Iris pigment epithelial cell (primary cell): ENCODE data around the gene CCNG1.
"Not testable (repeated sequence)": the region's sequence is repeated elsewhere in the genome, so short reads cannot be mapped to it uniquely, and the experiment has no call there.

Experiments
- DNase-seq: peaks from one replicate; pipeline ENCODE4 v3.0.0-alpha.2; 2011; ENCODE audit warnings: low read depth

Gene CCNG1, protein sequence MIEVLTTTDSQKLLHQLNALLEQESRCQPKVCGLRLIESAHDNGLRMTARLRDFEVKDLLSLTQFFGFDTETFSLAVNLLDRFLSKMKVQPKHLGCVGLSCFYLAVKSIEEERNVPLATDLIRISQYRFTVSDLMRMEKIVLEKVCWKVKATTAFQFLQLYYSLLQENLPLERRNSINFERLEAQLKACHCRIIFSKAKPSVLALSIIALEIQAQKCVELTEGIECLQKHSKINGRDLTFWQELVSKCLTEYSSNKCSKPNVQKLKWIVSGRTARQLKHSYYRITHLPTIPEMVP

DNA sequence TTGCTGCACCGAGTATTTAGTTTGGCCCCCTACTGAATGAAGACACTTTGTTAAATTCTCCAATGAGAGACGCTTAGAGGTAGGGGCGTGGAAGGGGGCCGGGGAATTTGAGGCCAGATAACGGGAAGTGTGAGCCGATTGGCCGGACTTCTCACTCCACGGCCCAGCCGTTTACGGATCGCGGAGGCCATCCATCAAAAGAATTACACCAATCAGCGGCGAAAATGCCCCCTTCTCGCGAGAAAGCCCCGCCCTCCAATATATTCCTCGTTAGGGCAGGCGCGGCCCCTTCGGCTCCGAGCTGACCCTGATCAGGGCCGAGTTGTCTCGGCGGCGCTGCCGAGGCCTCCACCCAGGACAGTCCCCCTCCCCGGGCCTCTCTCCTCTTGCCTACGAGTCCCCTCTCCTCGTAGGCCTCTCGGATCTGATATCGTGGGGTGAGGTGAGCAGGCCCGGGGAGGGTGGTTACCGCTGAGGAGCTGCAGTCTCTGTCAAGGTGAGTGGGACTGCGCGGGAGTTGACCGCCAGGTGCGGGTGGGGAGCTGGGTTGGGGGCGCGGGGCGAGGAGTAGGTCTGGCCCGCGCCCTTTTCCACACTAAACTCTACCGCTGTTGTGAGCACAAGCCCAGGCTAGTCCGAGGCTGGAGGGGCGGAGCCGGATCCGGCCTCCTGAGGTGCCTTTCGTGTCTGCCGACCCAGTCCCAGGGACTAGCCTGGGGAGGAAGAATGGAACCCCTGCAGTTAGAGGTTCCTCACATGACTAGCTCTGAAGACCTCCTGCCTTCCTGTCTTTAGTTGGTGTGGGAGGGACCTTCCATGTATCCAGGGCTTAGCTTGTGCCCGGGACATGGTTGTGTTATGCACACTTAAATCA lies at the start of gene CCNG1:
CCNG1 (plus strand) TSS at position 287 of the 874 bp plus-strand sequence. CDS start 1,662 bp downstream, outside the sequence.
- DNase-seq = peak; percentile 98

DNA sequence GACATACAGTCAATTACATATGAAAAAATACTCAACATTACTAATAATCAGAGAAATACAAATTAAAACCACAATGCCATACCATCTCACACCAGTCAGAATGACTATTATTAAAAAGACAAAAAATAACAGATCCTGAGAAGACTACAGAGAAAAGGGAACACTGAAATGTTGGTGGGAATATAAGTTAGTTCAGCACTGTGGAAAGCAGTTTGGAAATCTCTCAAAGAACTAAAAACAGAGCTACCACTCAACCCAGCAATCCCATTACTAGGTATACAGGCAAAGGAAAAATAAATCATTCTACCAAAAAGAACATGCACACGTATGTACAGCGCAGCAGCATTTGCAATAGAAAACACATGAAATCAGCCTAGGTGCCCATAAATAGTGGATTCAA lies 41.6 kb upstream of the CCNG1 start:
- DNase-seq = no peak

DNA sequence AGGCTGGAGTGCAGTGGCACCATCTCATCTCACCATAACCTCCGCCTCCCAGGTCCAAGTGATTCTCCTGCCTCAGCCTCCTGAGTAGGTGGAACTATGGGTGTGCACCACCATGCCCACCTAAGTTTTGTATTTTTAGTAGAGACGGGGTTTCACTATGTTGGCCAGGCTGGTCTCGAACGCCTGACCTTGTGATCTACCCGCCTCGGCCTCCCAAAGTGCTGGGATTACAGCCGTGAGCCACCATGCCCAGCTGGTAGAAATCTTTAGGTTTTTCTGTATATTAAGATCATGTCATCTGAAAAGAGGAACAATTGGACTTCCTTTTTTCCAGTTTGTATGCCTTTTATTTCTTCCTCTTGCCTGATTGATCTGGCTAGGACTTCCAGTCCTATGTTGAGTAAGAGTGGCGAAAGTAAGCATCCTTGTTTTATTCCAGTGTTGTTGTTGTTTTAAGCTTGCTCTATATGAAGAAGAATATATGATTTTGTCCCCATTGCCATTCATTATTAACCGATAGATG lies 40.5 kb upstream of the CCNG1 start:
- DNase-seq = not testable (repeated sequence)

DNA sequence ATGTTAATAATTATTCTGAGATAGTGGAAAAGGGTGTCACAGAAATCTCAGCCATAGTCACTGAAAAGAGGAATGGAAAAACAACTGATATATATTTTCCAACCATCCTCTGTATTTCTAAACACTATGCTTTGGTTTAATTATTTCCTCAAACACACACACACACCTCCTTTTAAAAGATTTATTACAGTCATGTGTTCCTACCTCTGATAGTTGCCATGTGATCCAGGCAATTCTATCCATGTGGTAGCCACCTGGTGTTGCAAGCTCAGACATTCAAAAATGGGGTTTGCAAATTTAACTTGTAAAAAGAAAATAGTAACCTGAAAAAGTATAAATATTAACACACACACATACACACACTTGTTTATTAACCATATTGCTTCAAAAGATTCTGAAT lies 40.0 kb upstream of the CCNG1 start:
- no peak for DNase-seq

DNA sequence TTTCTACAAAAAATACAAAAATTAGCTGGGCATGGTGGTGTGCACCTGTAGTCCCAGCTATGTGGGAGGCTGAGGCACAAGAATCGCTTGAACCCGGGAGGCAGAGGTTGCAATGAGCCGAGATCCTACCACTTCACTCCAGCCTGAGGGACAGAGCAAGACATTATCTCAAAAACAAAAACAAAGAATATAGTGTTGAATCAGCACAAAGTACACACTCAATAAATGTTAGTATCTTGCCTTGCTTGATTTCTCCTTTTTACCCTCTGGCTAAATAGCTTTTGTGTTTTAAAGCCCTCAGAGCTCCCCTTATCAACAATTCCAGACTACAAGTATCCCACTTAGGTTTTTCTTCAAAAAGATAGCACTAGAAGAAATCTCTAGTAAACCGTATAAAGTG lies 37.5 kb upstream of the CCNG1 start:
- DNase-seq = no peak

DNA sequence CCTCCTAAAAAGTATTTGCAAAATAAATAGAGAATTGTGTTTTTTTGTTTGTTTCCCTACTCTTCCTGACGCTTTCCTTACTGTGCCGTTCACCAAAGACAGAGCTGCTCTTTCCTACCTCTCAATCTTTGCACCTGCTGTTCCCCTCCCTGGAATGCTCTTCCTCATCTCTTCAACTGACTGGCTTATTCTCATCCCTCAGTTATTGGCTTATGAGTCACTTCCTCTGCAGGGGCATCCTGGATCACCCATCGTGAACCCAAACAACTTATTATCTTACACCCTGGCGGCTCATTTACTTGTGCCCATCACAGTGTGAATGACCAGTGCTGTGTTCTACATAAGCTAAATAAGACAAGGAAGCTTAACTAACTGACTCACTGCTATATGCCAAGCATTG lies 36.1 kb upstream of the CCNG1 start:
- DNase-seq = no peak

DNA sequence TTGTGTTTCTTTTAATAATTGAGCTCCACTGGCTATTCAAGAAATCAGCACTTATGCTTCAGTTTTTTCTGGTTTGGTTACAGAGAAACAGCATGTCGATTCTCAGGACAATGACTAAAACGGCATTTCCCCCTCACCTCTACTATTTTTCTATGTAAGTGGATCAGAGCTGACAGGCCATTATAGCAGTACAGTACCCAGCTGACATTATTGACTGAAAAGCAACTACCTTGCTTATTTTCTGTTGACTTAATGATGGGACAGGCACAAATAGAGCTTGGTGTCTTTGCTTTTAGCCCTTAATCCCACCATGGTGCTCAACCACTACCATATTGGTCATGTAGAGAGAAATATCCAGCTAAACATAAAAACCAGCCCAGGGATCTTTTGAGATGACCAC lies 35.4 kb upstream of the CCNG1 start:
- no peak for DNase-seq

DNA sequence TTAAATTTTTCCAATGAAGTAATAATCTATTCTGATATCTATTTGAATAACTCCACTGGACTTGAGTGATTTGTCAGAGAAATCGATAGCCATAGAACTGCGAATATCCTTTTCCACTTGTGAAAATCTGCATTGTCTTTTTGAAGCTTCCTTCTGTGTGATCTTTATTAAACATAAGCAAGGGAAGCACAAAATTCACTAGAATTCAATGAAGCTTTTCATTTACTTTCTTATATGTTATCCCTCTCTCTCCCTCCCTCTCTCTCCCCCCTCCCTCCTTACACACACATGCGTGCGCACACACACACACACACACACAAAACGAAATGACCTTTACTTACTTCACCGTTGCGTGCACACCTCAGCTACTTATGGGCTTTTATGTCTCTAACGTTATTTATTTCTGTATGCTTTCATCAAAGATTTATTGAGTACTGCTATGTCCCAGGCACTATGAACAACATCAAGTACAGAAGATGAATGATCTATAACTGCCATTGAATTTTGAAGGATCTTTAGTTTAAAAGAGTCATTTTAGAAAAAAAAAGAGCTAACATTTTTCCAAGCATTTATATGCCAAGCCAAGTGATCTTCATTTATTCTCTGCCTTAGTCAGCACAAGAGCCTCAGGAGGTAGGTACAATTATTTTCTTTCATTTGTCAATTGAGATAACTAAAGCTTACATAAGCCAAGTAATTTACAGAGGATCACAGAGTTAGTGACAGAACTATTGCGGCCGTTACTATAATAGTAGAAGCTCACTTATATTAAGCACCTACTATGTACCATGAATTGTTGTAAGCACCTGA lies 32.8 kb upstream of the CCNG1 start:
- no peak for DNase-seq

DNA sequence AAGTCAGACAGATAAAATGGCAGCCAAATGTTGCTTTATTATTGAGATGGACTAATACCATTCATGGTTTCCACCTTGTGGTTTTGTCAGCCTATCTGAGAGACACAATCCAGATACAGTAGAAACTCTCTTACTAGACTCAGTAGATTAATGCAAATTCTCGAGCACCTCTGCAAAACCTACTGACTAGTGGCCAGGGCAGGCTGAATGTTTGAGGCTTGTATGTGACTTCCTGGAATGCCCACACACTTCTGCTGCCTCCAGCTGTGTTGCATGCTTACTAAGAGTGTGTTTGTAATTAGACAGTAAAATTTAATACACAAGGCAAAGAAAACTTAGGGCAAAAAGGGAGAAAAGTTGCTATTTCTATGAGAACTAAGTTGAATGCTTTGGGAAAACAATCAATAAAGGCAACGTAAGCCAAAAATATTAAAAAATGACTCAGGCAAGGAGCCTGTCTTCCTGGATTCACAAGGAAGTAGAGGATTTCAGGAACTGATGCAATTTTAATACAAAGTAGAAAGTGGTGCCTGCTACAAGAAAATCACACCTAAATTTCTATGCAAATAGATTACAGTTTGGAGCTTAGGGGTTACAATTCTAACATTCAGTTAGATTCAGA lies 30.2 kb upstream of the CCNG1 start:
- DNase-seq = peak; percentile 12

DNA sequence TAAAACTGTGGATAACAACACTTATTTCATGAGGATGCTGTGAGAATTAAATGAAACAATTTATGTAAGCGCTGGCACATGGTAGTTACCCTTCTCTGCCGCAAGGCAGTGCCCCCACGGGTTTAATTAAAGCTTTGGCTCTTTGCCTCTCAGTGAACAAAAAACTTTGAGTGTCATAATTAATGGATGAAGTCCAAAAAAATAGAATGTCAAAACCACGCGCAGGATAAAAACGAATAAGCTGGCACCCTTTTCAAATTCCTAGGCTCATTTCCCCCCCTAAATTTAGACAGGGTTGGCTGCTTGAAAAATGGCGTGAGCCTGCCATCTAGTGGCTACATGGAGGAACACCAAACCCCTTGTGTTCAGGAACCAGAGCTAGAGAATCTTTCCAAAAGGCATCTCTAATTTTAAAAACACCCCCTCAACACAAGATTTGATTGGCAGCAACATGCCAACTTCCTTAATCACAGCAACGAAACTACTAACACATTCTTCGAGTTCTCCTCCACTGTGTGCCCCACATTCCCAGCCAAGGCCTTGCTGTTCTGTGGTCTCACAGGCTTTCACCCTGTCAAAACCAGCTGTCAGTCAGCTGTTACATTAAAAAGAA lies 29.0 kb upstream of the CCNG1 start:
- peak; percentile 56 for DNase-seq

DNA sequence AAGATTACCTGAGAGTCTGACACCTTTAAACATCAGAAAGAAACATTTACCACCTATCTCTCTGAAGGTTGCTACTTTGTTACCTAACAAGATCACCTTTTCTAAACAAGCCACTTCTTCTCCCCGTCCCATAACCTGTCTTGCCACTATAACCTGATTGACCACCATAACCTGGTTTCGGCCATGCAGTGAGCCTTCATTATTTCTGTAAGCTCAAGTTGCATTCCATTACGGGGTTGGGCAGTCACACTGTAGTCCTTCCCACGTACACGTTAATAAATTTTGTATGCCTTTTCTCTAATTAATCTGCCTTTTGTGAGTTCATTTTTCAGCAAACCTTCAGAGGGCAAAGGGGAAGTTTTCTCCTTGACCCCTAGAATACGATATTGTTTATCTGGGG lies 28.0 kb upstream of the CCNG1 start:
- no peak for DNase-seq

DNA sequence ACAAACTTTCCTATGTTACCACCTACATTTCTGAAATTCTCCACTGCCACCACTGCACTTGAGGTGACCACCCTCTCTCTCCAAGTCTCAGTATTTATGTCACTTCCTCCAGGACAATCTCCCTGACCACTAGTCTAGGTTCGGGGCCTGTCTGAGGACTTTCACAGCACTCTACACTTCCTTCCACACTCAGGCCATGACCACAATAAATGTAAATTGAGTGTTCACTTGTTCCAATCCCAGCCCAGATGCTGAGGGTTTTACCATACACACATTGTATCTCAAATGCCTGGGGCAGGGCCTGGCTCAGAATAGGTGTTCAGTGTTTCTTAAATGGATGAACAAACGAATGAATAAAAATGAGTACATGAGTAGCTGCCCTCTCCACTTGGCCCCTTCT lies 26.9 kb upstream of the CCNG1 start:
- DNase-seq = no peak

DNA sequence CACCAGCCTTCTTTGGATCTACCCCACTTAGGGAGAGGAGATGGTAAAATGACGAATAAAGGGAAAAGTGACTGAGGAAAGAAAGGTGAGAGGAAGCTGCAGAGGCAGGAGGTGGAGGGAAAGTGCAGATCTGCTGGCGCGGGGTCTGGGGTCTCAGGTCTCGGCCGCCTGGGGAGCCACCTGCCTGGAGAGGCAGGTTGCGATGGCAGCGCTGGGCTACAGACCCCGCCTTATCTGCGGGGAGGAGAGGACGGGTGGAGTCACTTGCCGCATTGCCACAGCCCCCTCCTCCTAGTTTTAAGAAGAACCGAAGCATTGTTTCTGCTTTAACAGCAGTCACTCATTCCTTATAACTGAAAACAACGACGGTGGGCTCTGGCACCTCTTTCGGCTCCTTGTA lies 21.7 kb upstream of the CCNG1 start:
- not testable (repeated sequence) for DNase-seq

DNA sequence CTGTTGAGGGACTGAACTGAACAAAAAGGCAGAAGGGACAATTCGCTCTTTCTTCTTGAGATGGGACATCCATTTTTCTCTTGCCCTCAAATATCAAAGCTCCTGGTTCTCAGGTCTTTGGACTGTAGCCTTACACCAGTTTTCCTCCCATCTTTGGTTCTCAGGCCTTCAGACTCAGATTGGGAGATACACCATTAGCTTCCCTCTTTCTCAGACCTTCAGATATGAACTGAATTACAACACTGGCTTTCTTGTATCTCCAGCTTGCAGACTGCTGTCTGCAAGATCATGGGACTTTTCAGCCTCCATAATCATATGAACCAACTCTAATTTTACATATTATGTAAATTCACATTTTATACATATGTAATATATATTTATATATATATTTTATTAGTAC lies 12.6 kb upstream of the CCNG1 start:
- no peak for DNase-seq

DNA sequence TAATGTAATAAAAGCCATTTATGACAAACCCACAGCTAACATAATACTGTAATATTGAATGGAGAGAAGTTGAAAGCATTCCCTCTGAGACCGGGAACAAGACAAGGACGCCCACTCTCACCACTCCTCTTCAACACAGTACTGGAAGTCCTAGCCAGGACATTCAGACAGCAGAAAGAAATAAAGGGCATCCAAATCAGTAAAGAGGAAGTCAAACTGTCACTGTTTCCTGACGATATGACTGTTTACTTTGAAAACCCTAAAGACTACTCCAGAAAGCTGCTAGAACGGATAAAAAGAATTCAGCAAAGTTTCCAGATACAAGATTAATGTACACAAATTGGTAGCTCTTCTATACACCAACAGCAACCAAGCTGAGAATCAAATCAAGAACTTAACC lies 11.3 kb upstream of the CCNG1 start:
- not testable (repeated sequence) for DNase-seq

DNA sequence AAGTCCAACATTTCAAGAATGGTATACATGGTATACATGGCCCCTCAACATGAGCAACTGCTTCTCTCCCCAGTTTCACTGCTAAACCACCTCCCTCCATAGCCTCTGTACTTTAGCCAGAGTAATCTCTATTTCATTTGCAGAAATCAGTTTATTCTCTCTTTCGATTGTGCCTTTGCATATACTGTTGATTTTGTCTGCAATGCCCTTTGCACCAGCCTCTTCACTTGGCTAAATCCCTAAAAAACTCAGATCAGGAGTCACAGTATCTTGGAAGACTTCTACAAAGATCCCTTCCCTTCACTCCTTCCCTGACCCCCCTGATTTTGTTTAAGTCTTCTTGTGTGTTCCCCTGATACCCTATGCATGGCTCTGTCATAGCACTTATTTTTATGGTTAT lies 4.9 kb upstream of the CCNG1 start:
- DNase-seq = no peak

DNA sequence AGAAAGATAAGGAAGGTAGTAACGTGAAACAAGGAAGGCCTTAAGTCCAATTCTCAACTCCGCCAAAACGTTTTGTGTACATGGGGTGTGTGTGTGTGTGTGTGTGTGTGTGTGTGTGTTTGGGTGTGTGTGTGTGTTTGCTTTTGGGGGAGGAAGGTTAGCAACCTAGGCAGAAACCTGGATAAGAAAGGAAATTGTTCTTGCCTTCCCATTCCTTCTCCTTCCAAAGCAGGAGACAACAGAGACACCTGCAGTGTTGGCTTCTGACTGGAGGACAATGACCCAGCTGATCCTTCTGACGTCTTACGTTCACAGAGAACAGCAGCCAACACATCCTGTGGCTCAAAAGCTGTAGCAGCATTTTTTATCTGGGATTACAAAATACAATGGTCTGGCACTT lies 4.1 kb upstream of the CCNG1 start:
- DNase-seq = peak; percentile 23

DNA sequence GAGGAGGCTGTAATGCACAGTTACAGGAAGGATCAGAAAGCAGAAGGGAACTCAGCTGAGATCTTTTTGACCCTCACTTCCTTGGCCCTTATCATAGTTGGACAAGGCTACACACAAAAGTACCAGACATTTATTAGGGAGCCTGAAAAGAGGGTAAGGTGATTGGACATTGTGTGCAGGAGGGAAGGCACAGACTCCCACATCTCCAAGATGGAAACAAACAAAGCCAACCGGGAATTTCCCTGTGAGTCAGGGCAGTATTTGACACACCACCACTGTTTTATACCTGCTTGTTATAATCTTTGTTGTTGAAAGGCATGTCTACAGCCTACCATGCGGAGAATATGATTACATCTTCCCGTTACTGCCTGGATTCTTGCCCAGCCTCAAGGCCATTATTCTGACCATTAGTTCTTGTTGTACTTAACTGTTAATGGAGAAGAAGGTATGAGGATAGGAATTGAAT lies 3.0 kb upstream of the CCNG1 start:
- DNase-seq = peak; percentile 85

DNA sequence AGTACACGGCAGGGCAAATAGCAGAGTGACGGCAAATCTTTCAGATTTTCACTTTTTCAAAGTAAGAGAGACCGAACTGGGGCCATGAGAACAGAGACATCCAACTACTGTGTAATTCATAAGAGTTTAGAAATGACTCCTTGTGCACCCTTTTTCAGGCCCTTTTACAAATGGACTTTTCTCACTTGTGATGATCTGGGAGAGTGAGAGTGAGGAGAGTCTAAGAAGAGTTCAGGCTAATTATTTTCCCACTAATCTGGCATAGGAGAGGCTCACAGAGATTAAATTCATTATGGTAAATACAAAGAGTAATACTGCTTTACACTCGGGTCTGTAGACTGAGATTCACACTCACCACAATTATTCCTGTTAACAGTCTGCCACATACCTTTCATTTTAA lies 880 bp upstream of the CCNG1 start:
- no peak for DNase-seq

DNA sequence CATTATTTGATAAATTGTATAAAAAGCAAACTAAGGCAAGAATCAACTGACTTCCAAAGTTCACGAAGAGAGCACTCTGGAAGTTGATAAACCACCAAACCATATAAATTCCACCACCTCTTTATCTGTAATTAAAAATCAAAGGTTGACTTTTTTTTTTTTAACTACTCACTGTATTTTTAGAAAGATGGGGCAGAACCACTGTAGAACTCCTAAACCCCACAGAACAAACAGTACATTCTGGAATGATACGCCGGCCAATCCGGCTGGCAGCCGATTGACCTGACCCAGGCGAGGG lies 435 bp upstream of the CCNG1 start:
- DNase-seq = no peak

DNA sequence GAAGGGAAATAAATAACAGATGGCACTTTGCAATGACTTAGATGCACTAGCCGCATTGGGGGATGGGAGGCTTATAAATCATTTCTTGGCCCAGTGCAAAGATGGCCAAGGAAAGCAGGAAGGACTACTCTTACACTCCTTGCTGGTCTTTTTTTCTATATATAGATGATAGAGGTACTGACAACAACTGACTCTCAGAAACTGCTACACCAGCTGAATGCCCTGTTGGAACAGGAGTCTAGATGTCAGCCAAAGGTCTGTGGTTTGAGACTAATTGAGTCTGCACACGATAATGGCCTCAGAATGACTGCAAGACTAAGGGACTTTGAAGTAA lies 1.7 kb downstream of the CCNG1 start:
- no peak for DNase-seq

DNA sequence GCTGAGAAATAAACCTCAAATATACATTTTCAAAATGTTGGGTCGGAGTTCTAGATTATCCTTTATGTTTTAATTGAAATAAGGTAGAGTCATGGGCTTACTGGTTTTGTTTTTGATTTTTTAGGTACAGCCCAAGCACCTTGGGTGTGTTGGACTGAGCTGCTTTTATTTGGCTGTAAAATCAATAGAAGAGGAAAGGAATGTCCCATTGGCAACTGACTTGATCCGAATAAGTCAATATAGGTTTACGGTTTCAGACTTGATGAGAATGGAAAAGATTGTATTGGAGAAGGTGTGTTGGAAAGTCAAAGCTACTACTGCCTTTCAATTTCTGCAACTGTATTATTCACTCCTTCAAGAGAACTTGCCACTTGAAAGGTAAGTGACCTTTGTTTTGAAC lies 3.6 kb downstream of the CCNG1 start:
- no peak for DNase-seq
